Measurements from ENCODE around the gene KCTD17.

Gene KCTD17

DNA sequence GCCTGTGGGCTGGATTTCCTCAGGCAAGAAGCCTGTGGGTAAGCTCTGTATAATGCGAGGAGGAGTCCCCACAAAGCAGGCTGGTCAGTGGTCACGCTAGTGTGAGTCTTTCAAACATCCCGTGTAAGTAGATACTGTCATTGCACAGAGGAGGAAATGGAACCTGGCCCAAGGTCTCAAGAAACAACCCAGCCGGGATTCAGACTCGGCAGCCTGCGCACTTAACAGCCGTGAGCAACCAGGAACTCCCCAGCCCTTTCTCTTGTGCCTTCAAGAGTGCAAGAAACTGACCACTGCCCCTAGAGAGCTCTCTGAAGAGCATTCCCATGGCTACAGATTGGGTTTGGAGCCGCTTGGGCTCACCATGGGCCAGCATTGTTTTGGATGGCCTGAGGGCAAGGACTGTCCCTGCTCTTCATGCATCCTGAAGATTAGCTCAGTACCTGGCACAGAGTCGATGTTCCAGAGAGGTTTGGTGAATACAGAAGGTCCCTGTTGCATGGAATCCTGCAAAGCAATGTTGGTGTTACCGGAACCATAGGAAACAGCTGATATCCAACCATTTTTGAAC lies 26.0 kb upstream of the KCTD17 start:
- Mint-ChIP-seq H3K9me3 (no peaks in the 10 kb centered on the region), H3K27ac (no peak overlapping the region), H3K27me3 (peaks cover 1% of the 10 kb centered on the region), H3K36me3 (peaks cover 7% of the 10 kb centered on the region), H3K4me3 (no peak overlapping the region), H3K4me1 (peaks cover 5% of the 10 kb centered on the region)
- DNase-seq (ENCODE audit: low spot score in 2 of 2) (no peak), ATAC-seq (ENCODE audit: low read depth) (no peak)

- peaks cover 3% of the 10 kb centered on the region for H3K4me1 Mint-ChIP-seq
Measured at GRCh38 chr22:37026325-37026724, 25.2 kb upstream of the KCTD17 start.

GRCh38 chr22:37027556-37027955 lies 24.0 kb upstream of the KCTD17 start:
- Mint-ChIP-seq H3K27ac (no peak overlapping the region), H3K36me3 (peaks cover 7% of the 10 kb centered on the region), H3K9me3 (no peaks in the 10 kb centered on the region), H3K27me3 (no peaks in the 10 kb centered on the region), H3K4me1 (no peaks in the 10 kb centered on the region), H3K4me3 (no peak overlapping the region)
- ATAC-seq (ENCODE audit: low read depth) (no peak), DNase-seq (ENCODE audit: low spot score in 2 of 2) (no peak)

More at GRCh38 chr22:37026325-37026724, 25.2 kb upstream of the KCTD17 start:
- H3K36me3 Mint-ChIP-seq: peaks cover 7% of the 10 kb centered on the region
- no peak for ATAC-seq (ENCODE audit: low read depth)
- H3K9me3 Mint-ChIP-seq: no peaks in the 10 kb centered on the region
- DNase-seq (ENCODE audit: low spot score in 2 of 2): no peak
- no peak overlapping the region for H3K4me3 Mint-ChIP-seq
- no peaks in the 10 kb centered on the region for H3K27me3 Mint-ChIP-seq
- H3K27ac Mint-ChIP-seq: no peak overlapping the region

GRCh38 chr22:37028692-37029674 lies 22.6 kb upstream of the KCTD17 start:
- Mint-ChIP-seq H3K4me1 (no peaks in the 10 kb centered on the region), H3K4me3 (no peak overlapping the region), H3K27ac (no peak overlapping the region), H3K36me3 (peaks cover 7% of the 10 kb centered on the region), H3K9me3 (no peaks in the 10 kb centered on the region), H3K27me3 (peaks cover 4% of the 10 kb centered on the region)
- DNase-seq (ENCODE audit: low spot score in 2 of 2) (no peak), ATAC-seq (ENCODE audit: low read depth) (no peak)

DNA sequence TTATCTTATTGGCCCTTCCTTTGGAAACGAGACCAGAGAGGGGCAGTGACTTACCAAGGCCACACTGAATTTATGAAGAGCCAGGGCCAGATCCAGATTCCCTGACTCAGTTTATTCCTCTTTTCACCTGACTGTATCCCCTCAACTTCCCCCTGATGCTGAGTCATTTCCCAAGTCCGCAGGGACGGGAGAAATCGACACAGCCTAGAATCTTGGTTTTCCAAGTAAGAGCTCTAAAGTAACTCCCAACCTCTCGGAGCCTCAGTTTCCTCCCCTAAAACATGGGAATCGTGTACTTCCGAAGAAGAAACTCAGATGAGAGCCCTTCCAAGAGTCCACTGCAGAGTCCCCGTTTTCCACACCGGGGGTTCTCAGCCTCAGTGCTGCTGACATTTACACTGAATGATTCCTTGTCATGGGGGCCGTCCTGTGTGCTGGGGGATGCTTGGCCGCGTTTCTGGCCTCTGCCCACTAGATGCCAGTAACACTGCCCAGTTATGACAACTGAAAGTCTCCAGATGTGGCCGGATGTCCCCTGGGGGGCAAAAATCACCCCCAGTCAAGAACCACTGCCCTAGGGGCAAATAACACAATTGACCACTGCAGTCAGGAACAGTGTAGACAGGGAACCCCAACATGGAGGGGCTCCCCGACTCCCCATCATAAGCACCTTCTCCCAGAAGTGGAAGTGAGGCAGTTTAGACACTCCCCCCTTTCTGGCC lies 20.8 kb upstream of the KCTD17 start:
- DNase-seq (ENCODE audit: low spot score in 2 of 2): no peak
- Mint-ChIP-seq H3K9me3 (no peaks in the 10 kb centered on the region), H3K4me1 (no peaks in the 10 kb centered on the region), H3K27ac (no peak overlapping the region), H3K27me3 (peaks cover 11% of the 10 kb centered on the region), H3K36me3 (peaks cover 3% of the 10 kb centered on the region), H3K4me3 (no peak overlapping the region)
- ATAC-seq (ENCODE audit: low read depth): no peak

DNA sequence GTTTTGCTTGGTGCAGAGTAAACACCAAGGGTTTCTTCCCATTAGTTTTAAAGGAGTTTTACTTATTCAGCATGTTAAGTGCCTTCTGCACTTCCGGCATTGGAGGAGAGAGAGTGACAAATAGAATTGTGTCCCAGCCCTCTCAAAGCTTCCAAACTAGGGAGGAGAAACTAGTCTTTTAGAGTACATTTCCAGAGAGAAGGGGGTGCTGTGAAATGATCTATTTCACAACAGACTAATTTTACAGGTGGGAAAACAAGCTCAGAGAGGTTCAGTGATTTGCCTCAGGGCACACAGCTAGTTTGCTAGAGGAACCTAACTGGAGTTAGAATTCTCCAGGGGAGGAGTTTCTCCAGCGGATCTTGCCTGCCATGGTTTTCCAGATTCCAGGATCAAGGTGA lies 19.4 kb upstream of the KCTD17 start:
- Mint-ChIP-seq H3K27me3 (peaks cover 13% of the 10 kb centered on the region), H3K4me3 (no peak overlapping the region)
- no peak for ATAC-seq (ENCODE audit: low read depth)

DNA sequence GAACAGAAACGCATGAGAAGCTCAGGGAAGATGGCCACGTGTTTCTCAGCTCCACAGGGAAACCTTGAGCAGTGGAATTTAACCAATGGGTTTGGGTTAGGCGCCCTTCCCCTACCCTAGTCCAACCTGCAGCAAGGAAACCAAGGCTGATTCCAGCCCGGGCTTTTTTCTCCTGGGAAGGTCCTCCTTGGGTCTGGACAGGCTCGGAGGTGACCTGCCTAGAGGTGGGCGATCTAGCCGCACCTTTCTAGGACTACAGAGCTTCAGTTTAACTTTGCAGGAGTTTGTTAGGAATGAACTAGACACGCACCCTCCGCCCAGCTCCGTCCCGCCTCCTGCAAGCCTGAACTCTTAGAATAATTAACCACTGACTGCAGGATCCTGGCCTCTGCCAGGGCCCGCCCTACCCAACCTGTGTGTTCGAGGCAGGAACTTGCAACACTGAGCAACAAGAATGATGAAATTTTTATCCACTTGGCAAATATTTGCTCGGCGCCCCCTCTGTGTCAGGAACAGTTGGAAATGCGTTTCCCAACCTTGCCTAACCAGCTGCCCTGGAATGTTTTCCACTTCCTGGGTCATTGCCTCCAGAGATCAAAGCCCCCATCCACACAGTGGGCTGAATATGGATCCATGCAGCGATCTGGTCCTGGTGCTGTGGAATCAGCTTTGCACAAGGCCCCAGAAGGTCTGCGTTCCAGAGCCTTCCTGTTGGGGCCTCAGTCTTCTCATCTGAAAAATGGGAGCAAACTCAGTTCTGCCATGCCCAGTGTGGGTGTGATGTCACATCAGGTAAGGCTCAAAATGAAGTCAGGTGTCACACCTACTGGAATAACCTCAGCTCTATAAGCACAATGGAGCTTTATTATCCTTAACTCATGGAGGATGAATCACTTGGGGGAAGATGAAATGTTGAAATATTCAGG lies 18.7 kb upstream of the KCTD17 start:
- Mint-ChIP-seq H3K9me3 (no peaks in the 10 kb centered on the region), H3K4me1 (no peaks in the 10 kb centered on the region), H3K36me3 (no peaks in the 10 kb centered on the region), H3K27ac (no peak overlapping the region), H3K27me3 (peaks cover 18% of the 10 kb centered on the region), H3K4me3 (no peak overlapping the region)
- no peak for DNase-seq (ENCODE audit: low spot score in 2 of 2)
- no peak for ATAC-seq (ENCODE audit: low read depth)

More for the DNA sequence above, 19.4 kb upstream of the KCTD17 start:
- Mint-ChIP-seq H3K4me1 (no peaks in the 10 kb centered on the region), H3K9me3 (no peaks in the 10 kb centered on the region), H3K27ac (no peak overlapping the region), H3K36me3 (peaks cover 3% of the 10 kb centered on the region)
- DNase-seq (ENCODE audit: low spot score in 2 of 2): no peak

DNA sequence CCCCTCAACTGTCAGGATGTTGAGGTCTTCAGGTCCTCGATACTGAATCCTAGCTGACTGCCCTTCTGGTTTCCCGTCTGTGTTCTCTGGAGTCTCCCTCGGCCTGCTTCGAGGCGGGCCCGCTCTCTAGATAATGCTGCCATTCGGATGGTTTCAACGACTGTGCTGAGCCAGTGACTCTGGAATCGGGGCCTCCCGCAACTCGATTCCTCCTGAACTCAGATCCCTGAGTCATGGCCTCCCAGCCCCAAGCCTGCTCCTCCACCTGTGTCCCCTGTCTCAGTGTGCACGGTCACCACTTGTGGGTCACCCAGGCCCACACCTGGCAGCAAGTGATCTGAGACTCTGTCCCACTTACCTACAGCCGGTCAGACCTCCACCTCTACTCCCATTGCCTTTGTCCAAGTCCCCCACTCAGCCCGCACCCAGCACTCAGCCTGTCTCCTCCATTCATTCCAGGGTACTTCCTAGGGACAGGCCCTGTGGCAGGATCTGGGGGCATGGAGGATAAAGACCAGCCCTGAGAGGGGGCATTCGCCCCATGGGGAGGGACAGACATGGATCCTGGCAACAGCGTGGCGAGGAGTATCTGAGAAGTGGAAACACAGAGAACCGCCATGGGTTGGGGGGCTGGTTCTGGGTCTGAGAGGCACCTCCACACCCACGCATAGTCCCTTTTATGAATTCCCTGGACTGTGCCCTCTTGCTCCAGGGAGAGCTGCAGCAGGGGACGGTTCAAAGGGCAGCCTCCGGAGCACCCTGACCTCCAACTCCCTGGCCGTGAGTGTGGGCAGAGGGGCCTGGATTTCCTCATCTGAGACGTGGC lies 17.7 kb upstream of the KCTD17 start:
- peaks cover 18% of the 10 kb centered on the region for H3K27me3 Mint-ChIP-seq
- no peak for ATAC-seq (ENCODE audit: low read depth)
- no peaks in the 10 kb centered on the region for H3K4me1 Mint-ChIP-seq
- H3K27ac Mint-ChIP-seq: no peak overlapping the region
- DNase-seq (ENCODE audit: low spot score in 2 of 2): no peak
- H3K36me3 Mint-ChIP-seq: no peaks in the 10 kb centered on the region
- no peaks in the 10 kb centered on the region for H3K9me3 Mint-ChIP-seq
- H3K4me3 Mint-ChIP-seq: no peak overlapping the region

- Mint-ChIP-seq H3K4me3 (no peak overlapping the region), H3K27ac (no peak overlapping the region), H3K4me1 (no peaks in the 10 kb centered on the region), H3K36me3 (no peaks in the 10 kb centered on the region), H3K9me3 (no peaks in the 10 kb centered on the region), H3K27me3 (peaks cover 24% of the 10 kb centered on the region)
- no peak for DNase-seq (ENCODE audit: low spot score in 2 of 2)
- ATAC-seq (ENCODE audit: low read depth): no peak
Measured at GRCh38 chr22:37036655-37037377, 14.7 kb upstream of the KCTD17 start.

DNA sequence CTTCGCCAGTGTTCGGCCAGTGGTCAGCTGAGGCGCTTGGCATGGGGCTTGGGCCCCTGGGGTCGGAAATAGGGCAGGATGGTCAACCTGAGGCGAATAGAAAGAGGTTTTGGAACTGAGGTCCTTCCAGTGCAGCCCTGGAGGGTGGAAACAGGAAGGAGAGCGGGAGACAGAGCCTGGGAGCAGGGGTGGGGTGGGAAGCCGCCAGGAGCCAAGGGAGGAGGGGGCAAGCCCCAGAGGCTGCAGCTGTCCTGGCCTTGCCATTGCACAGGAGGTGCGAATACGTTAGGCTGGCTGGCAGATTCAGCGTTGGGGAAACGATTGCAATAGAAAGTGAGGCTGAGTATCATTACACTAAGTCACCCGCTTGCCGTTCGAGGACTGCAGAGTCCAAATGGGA lies 13.9 kb upstream of the KCTD17 start:
- DNase-seq (ENCODE audit: low spot score in 2 of 2): no peak
- no peak for ATAC-seq (ENCODE audit: low read depth)
- H3K4me1 Mint-ChIP-seq: no peaks in the 10 kb centered on the region
- H3K36me3 Mint-ChIP-seq: no peaks in the 10 kb centered on the region
- peaks cover 24% of the 10 kb centered on the region for H3K27me3 Mint-ChIP-seq
- no peak overlapping the region for H3K27ac Mint-ChIP-seq
- H3K9me3 Mint-ChIP-seq: no peaks in the 10 kb centered on the region
- H3K4me3 Mint-ChIP-seq: no peak overlapping the region

DNA sequence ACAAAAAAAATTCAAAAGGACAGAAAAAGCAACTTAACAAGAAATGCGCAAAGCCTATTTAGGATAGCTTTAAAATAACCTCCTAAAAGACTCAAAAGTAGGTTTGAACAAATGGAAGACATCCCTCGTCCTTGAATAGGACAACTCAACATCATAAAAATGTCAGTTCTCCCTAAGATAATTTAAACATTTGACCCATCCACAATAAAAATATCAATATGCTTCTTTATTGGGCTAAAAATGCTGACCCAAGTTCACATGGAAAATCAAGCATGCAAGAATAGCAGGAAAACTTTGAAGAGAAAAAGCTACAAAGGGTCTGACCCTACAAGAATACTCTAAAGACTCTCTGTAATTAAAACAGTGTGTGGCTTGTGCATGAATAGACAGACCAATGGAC lies 12.1 kb upstream of the KCTD17 start:
- no peak for ATAC-seq (ENCODE audit: low read depth)
- no peak overlapping the region for H3K27ac Mint-ChIP-seq
- H3K36me3 Mint-ChIP-seq: no peaks in the 10 kb centered on the region
- DNase-seq (ENCODE audit: low spot score in 2 of 2): no peak
- no peak overlapping the region for H3K4me3 Mint-ChIP-seq
- H3K27me3 Mint-ChIP-seq: peaks cover 20% of the 10 kb centered on the region
- H3K9me3 Mint-ChIP-seq: no peaks in the 10 kb centered on the region
- H3K4me1 Mint-ChIP-seq: peaks cover 2% of the 10 kb centered on the region

DNA sequence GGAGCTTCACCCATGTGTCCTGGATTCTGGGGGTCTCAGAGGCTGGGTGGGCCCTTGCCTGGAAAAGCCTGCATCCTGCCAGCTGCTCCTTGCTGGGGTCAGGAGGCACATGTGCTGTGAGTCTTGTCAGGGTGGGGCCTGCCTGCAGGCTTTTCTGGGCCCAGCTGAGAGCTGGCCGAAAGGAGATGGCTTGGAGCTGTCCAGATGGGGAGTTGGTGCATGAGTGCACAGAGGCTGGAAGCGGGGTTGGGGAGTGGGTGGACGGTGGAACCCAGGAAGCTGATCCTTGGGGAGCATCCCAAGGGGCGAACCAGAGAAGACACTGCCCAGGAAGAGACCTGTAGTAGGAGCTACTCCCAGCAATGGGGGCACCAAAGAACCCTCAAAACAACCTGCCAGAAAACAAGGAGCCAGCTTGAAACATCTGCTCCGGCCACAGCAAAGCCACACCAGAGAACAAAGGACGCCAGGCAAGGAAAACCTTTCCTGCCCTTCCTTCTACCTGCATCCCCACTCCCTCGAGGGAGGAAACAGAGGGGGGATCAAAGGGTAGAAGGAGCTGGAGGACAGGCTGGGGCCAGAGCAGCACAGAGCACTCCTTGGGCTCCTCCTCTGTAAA lies 8.2 kb upstream of the KCTD17 start:
- H3K4me3 Mint-ChIP-seq: no peak overlapping the region
- DNase-seq (ENCODE audit: low spot score in 2 of 2): no peak

More for the DNA sequence above, 8.2 kb upstream of the KCTD17 start:
- Mint-ChIP-seq H3K4me1 (peaks cover 2% of the 10 kb centered on the region), H3K27ac (no peak overlapping the region), H3K27me3 (peaks cover 6% of the 10 kb centered on the region), H3K9me3 (no peaks in the 10 kb centered on the region), H3K36me3 (no peaks in the 10 kb centered on the region)
- no peak for ATAC-seq (ENCODE audit: low read depth)
